ENCODE measurements around the gene ATG101.

ATG101 gene

GRCh38 chr12:52056801-52057637 lies 12.8 kb upstream of the ATG101 start:
- ATAC-seq, result no peak
- TF ChIP-seq ZNF8 (CRISPR knock-in tag; IDR thresholded peaks at IDR 0.05) (no peak), ZFP30 (CRISPR knock-in tag; IDR thresholded peaks at IDR 0.05) (no peak), ARNTL (CRISPR knock-in tag; IDR thresholded peaks at IDR 0.05; ENCODE audit: borderline replicate concordance, low read depth) (no peak), RARB (CRISPR knock-in tag; IDR thresholded peaks at IDR 0.05) (no peak), CSDC2 (CRISPR knock-in tag; IDR thresholded peaks at IDR 0.05) (no peak), ESRRG (CRISPR knock-in tag; IDR thresholded peaks at IDR 0.05) (no peak), POU6F1 (CRISPR knock-in tag; IDR thresholded peaks at IDR 0.05; ENCODE audit: borderline replicate concordance, low read depth) (no peak), ISL1 (CRISPR knock-in tag; IDR thresholded peaks at IDR 0.05) (no peak), PATZ1 (CRISPR knock-in tag; IDR thresholded peaks at IDR 0.05; ENCODE audit: borderline replicate concordance) (no peak), CSRNP3 (CRISPR knock-in tag; IDR thresholded peaks at IDR 0.05) (no peak), BACH2 (CRISPR knock-in tag; IDR thresholded peaks at IDR 0.05; ENCODE audit: borderline replicate concordance) (no peak), ZNF70 (CRISPR knock-in tag; IDR thresholded peaks at IDR 0.05) (no peak), GLIS3 (CRISPR knock-in tag; IDR thresholded peaks at IDR 0.05) (no peak), ZC3H10 (CRISPR knock-in tag; IDR thresholded peaks at IDR 0.05) (no peak), SNAI2 (CRISPR knock-in tag; IDR thresholded peaks at IDR 0.05) (no peak), TCF4 (CRISPR knock-in tag; IDR thresholded peaks at IDR 0.05; ENCODE audit: borderline replicate concordance) (no peak), ZNF565 (CRISPR knock-in tag; conservative IDR thresholded peaks at IDR 0.05; ENCODE audit: low read depth) (no peak), ZFP3 (CRISPR knock-in tag; IDR thresholded peaks at IDR 0.05) (no peak), CREB5 (CRISPR knock-in tag; IDR thresholded peaks at IDR 0.05; ENCODE audit: low read depth) (no peak)

- TF ChIP-seq OSR1 (CRISPR knock-in tag; IDR thresholded peaks at IDR 0.05) (no peak), ZFP3 (CRISPR knock-in tag; IDR thresholded peaks at IDR 0.05) (no peak), ZFP30 (CRISPR knock-in tag; IDR thresholded peaks at IDR 0.05) (no peak), GLIS3 (CRISPR knock-in tag; IDR thresholded peaks at IDR 0.05) (no peak), TOX (CRISPR knock-in tag; IDR thresholded peaks at IDR 0.05; ENCODE audit: borderline replicate concordance) (no peak), PPARA (CRISPR knock-in tag; IDR thresholded peaks at IDR 0.05; ENCODE audit: borderline replicate concordance) (no peak), RARB (CRISPR knock-in tag; IDR thresholded peaks at IDR 0.05) (no peak), ZNF8 (CRISPR knock-in tag; IDR thresholded peaks at IDR 0.05) (no peak), ZNF565 (CRISPR knock-in tag; conservative IDR thresholded peaks at IDR 0.05; ENCODE audit: low read depth) (no peak), CREB5 (CRISPR knock-in tag; IDR thresholded peaks at IDR 0.05; ENCODE audit: low read depth) (no peak), POU6F1 (CRISPR knock-in tag; IDR thresholded peaks at IDR 0.05; ENCODE audit: borderline replicate concordance, low read depth) (no peak), ZC3H10 (CRISPR knock-in tag; IDR thresholded peaks at IDR 0.05) (no peak), ARNTL (CRISPR knock-in tag; IDR thresholded peaks at IDR 0.05; ENCODE audit: borderline replicate concordance, low read depth) (no peak), PATZ1 (CRISPR knock-in tag; IDR thresholded peaks at IDR 0.05; ENCODE audit: borderline replicate concordance) (no peak), ESRRG (CRISPR knock-in tag; IDR thresholded peaks at IDR 0.05) (no peak), TCF4 (CRISPR knock-in tag; IDR thresholded peaks at IDR 0.05; ENCODE audit: borderline replicate concordance) (no peak), CSRNP3 (CRISPR knock-in tag; IDR thresholded peaks at IDR 0.05) (no peak; the same call in 1 of the 2 replicates), CSDC2 (CRISPR knock-in tag; IDR thresholded peaks at IDR 0.05) (no peak), SNAI2 (CRISPR knock-in tag; IDR thresholded peaks at IDR 0.05) (no peak)
- no peak for ATAC-seq
These were observed 11.9 kb upstream of the ATG101 start for GRCh38 chr12:52057638-52058576.
